Glutamatergic neuron (in vitro differentiated cells): ENCODE results near the gene LGI1. TPM values are rescaled to one million over a fixed set of nuclear protein-coding genes. Genes with fewer than 3 reads are reported as not detected.

ENCODE experiments used
- DNase-seq: peaks from one replicate; pipeline ENCODE4 v3.0.0; 2022
- H3K27ac Mint-ChIP-seq: one replicate; pipeline ENCODE4 v1.8.0; 2020; ENCODE audit warnings: mild to moderate bottlenecking, mixed read lengths, inconsistent platforms; ENCODE audit not compliant: unreplicated experiment
- H3K27me3 Mint-ChIP-seq: one replicate; pipeline ENCODE4 v1.8.0; 2020; ENCODE audit warnings: mild to moderate bottlenecking, moderate library complexity, mixed read lengths, inconsistent platforms; ENCODE audit not compliant: unreplicated experiment
- H3K36me3 Mint-ChIP-seq: one replicate; pipeline ENCODE4 v1.8.0; 2020; ENCODE audit warnings: mild to moderate bottlenecking, mixed read lengths, inconsistent platforms; ENCODE audit not compliant: unreplicated experiment
- H3K4me1 Mint-ChIP-seq: one replicate; pipeline ENCODE4 v1.8.0; 2020; ENCODE audit warnings: mild to moderate bottlenecking, low read depth, mixed read lengths, inconsistent platforms; ENCODE audit not compliant: unreplicated experiment
- H3K4me3 Mint-ChIP-seq: one replicate; pipeline ENCODE4 v1.8.0; 2020; ENCODE audit warnings: mild to moderate bottlenecking, mixed read lengths, inconsistent platforms; ENCODE audit not compliant: unreplicated experiment
- H3K9me3 Mint-ChIP-seq: one replicate; pipeline ENCODE4 v1.8.0; 2020; ENCODE audit warnings: mild to moderate bottlenecking, moderate library complexity, mixed read lengths, inconsistent platforms; ENCODE audit not compliant: unreplicated experiment
- CTCF ChIP-seq: fragments of 200-600 bp; sonication (generic); IDR thresholded peaks from one replicate; pipeline ENCODE4 v1.5.0; 2021; ENCODE audit not compliant: partially characterized antibody, unreplicated experiment
- total RNA-seq: library from RNA; stranded (reverse); fragmentation: NEBNext Ultra II Directional; extraction: Animal tissue kit (Norgen Biotek cat#: 25700); gene quantifications from one replicate; pipeline ENCODE4 v1.2.1, GENCODE V29; 2021; ENCODE audit not compliant: unreplicated experiment

LGI1 gene
- total RNA-seq, 1 donor from 2014 or later: 174 TPM

GRCh38 chr10:93777092-93777491 is 19.4 kb downstream of the LGI1 start:
- H3K27me3 Mint-ChIP-seq: peaks cover 5% of the 10 kb centered on the region
- H3K4me1 Mint-ChIP-seq: no peaks in the 10 kb centered on the region
- H3K9me3 Mint-ChIP-seq: no peaks in the 10 kb centered on the region
- DNase-seq: no peak
- H3K36me3 Mint-ChIP-seq: no peaks in the 10 kb centered on the region
- H3K27ac Mint-ChIP-seq: no peak overlapping the region
- no peak overlapping the region for H3K4me3 Mint-ChIP-seq
- no peak for TF ChIP-seq CTCF

- Mint-ChIP-seq H3K9me3 (no peaks in the 10 kb centered on the region), H3K4me1 (peaks cover 7% of the 10 kb centered on the region), H3K36me3 (no peaks in the 10 kb centered on the region), H3K27me3 (no peaks in the 10 kb centered on the region), H3K27ac (no peak overlapping the region), H3K4me3 (no peak overlapping the region)
- no peak for TF ChIP-seq CTCF
- DNase-seq: no peak
These were observed 26.3 kb downstream of the LGI1 start for GRCh38 chr10:93784059-93784458.

- H3K9me3 Mint-ChIP-seq: no peaks in the 10 kb centered on the region
- no peak for DNase-seq
- H3K4me1 Mint-ChIP-seq: peaks cover 7% of the 10 kb centered on the region
- no peaks in the 10 kb centered on the region for H3K27me3 Mint-ChIP-seq
- H3K4me3 Mint-ChIP-seq: no peak overlapping the region
- no peaks in the 10 kb centered on the region for H3K36me3 Mint-ChIP-seq
- TF ChIP-seq CTCF: no peak
- no peak overlapping the region for H3K27ac Mint-ChIP-seq
These were observed 30.9 kb downstream of the LGI1 start for GRCh38 chr10:93788413-93789208.

- Mint-ChIP-seq H3K27ac (no peak overlapping the region), H3K4me1 (peaks cover 6% of the 10 kb centered on the region), H3K4me3 (no peak overlapping the region), H3K27me3 (no peaks in the 10 kb centered on the region), H3K36me3 (peaks cover 6% of the 10 kb centered on the region), H3K9me3 (no peaks in the 10 kb centered on the region)
- DNase-seq: no peak
- no peak for TF ChIP-seq CTCF
These were observed 32.7 kb downstream of the LGI1 start for GRCh38 chr10:93790439-93790838.

- Mint-ChIP-seq H3K4me3 (no peak overlapping the region), H3K36me3 (peaks cover 20% of the 10 kb centered on the region), H3K27me3 (no peaks in the 10 kb centered on the region), H3K27ac (no peak overlapping the region), H3K4me1 (peaks cover 2% of the 10 kb centered on the region), H3K9me3 (peaks cover 4% of the 10 kb centered on the region)
- no peak for DNase-seq
- TF ChIP-seq CTCF: no peak
These were observed 38.4 kb downstream of the LGI1 start for GRCh38 chr10:93796167-93796566.
